ENCODE data around the gene CCDC142.

GRCh38 chr2:74528600-74529356 is 46.0 kb upstream of the CCDC142 start:
- no peak for TF ChIP-seq POLR2A (IDR thresholded peaks at IDR 0.05; ENCODE audit: low read depth)
- no peak for TF ChIP-seq CTCF (IDR thresholded peaks at IDR 0.05)
- no peak for TF ChIP-seq EP300 (IDR thresholded peaks at IDR 0.05)
